ENCODE data around the gene THUMPD2.

THUMPD2 gene

GRCh38 chr2:39717067-39717466, 62.0 kb downstream of the THUMPD2 start:
- no peak for DNase-seq (ENCODE audit: low read depth, low spot score)

GRCh38 chr2:39715822-39716221, 63.2 kb downstream of the THUMPD2 start:
- DNase-seq (ENCODE audit: low read depth, low spot score): no peak

- no peak for DNase-seq (ENCODE audit: low read depth, low spot score)
Observed at GRCh38 chr2:39715095-39715494, 64.0 kb downstream of the THUMPD2 start.

- no peak for DNase-seq (ENCODE audit: low read depth, low spot score)
Observed at GRCh38 chr2:39712953-39713352, 66.1 kb downstream of the THUMPD2 start.

- no peak for DNase-seq (ENCODE audit: low read depth, low spot score)
Observed at GRCh38 chr2:39710807-39711206, 68.3 kb downstream of the THUMPD2 start.

GRCh38 chr2:39708003-39708402, 71.1 kb downstream of the THUMPD2 start:
- no peak for DNase-seq (ENCODE audit: low read depth, low spot score)

GRCh38 chr2:39706945-39707344, 72.1 kb downstream of the THUMPD2 start:
- no peak for DNase-seq (ENCODE audit: low read depth, low spot score)

GRCh38 chr2:39706312-39706711, 72.7 kb downstream of the THUMPD2 start:
- no peak for DNase-seq (ENCODE audit: low read depth, low spot score)

GRCh38 chr2:39705638-39706037, 73.4 kb downstream of the THUMPD2 start:
- DNase-seq (ENCODE audit: low read depth, low spot score): no peak

- no peak for DNase-seq (ENCODE audit: low read depth, low spot score)
Observed at GRCh38 chr2:39704540-39704939, 74.5 kb downstream of the THUMPD2 start.

- no peak for DNase-seq (ENCODE audit: low read depth, low spot score)
Observed at GRCh38 chr2:39703181-39703872, 75.7 kb downstream of the THUMPD2 start.

GRCh38 chr2:39701137-39701536, 77.9 kb downstream of the THUMPD2 start:
- DNase-seq (ENCODE audit: low read depth, low spot score): no peak

- no peak for DNase-seq (ENCODE audit: low read depth, low spot score)
Observed at GRCh38 chr2:39697454-39697853, 81.6 kb downstream of the THUMPD2 start.

GRCh38 chr2:39696838-39697237, 82.2 kb downstream of the THUMPD2 start:
- DNase-seq (ENCODE audit: low read depth, low spot score): no peak

- DNase-seq (ENCODE audit: low read depth, low spot score): peak; percentile 41
Observed at GRCh38 chr2:39696101-39696553, 82.9 kb downstream of the THUMPD2 start.

GRCh38 chr2:39693245-39693644, 85.8 kb downstream of the THUMPD2 start:
- DNase-seq (ENCODE audit: low read depth, low spot score): no peak

- DNase-seq (ENCODE audit: low read depth, low spot score): no peak
Observed at GRCh38 chr2:39689876-39690275, 89.2 kb downstream of the THUMPD2 start.

- DNase-seq (ENCODE audit: low read depth, low spot score): no peak
Observed at GRCh38 chr2:39689272-39689841, 89.7 kb downstream of the THUMPD2 start.

- no peak for DNase-seq (ENCODE audit: low read depth, low spot score)
Observed at GRCh38 chr2:39688181-39688580, 90.9 kb downstream of the THUMPD2 start.

GRCh38 chr2:39686456-39686855, 92.6 kb downstream of the THUMPD2 start:
- DNase-seq (ENCODE audit: low read depth, low spot score): no peak

Measured in smooth muscle cell of the brain vasculature (primary cell).